ENCODE data around the gene EEA1.

DNA sequence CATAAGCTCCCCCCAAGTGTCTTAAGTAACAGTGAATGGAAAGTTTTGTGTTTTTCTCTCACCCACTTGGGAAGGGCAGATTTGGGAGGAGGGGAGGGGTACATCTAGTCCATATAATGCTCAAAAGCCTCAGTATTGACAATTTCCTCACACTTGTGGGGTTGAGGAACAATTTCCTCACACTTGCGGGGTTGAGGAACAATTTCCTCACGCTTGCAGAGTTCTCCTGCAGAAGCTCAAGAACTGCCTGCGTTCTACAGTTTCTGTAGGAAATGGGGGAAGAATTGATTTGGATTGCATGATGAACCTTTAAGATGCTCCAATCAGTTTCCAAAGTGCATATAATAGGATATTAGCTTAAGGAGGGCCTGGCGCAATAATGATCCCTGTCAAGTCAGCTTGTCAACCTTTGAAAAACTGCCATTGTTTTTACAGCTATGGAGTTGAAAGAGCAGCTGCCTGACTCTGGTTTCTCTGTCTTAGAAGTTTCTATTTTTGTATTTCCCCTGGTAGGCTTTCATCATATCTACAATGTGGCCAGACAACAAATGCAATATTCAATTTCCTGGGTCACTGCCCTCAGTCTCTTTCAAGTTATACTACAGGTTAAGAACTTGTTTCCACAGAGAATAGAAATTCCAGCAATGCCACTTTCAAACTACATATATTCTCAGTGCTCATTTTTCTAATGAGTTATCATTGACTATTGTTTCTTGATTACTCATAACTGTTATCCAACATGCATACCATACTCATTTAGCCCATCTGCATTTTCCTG, 159.8 kb downstream of the EEA1 start:
- TF ChIP-seq, protein P1, sequence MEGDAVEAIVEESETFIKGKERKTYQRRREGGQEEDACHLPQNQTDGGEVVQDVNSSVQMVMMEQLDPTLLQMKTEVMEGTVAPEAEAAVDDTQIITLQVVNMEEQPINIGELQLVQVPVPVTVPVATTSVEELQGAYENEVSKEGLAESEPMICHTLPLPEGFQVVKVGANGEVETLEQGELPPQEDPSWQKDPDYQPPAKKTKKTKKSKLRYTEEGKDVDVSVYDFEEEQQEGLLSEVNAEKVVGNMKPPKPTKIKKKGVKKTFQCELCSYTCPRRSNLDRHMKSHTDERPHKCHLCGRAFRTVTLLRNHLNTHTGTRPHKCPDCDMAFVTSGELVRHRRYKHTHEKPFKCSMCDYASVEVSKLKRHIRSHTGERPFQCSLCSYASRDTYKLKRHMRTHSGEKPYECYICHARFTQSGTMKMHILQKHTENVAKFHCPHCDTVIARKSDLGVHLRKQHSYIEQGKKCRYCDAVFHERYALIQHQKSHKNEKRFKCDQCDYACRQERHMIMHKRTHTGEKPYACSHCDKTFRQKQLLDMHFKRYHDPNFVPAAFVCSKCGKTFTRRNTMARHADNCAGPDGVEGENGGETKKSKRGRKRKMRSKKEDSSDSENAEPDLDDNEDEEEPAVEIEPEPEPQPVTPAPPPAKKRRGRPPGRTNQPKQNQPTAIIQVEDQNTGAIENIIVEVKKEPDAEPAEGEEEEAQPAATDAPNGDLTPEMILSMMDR (IDR thresholded peaks at IDR 0.05), result no peak
- no peak for TF ChIP-seq POLR2A (IDR thresholded peaks at IDR 0.05)
